NCI-H2107 (cell line): Measurements from ENCODE around the gene GABRR1.

Experiments
- DNase-seq: peaks from one replicate; lab custom pipeline; 2025; lab: John Stamatoyannopoulos, UW

Gene GABRR1

GRCh38 chr6:89215391-89215790, 1.8 kb downstream of the GABRR1 start:
- DNase-seq, result no peak

GRCh38 chr6:89214197-89214596, 3.0 kb downstream of the GABRR1 start:
- DNase-seq, result no peak

- DNase-seq, result no peak
Measured at GRCh38 chr6:89212472-89212871, 4.7 kb downstream of the GABRR1 start.

- no peak for DNase-seq
Measured at GRCh38 chr6:89209457-89209856, 7.7 kb downstream of the GABRR1 start.

- no peak for DNase-seq
Measured at GRCh38 chr6:89208551-89208950, 8.6 kb downstream of the GABRR1 start.

- DNase-seq, result no peak
Measured at GRCh38 chr6:89205819-89206218, 11.3 kb downstream of the GABRR1 start.

GRCh38 chr6:89204096-89204495, 13.1 kb downstream of the GABRR1 start:
- DNase-seq, result no peak

- no peak for DNase-seq
Measured at GRCh38 chr6:89200706-89201215, 16.4 kb downstream of the GABRR1 start.

GRCh38 chr6:89199579-89199978, 17.6 kb downstream of the GABRR1 start:
- no peak for DNase-seq

- DNase-seq, result no peak
Measured at GRCh38 chr6:89198235-89198634, 18.9 kb downstream of the GABRR1 start.

- no peak for DNase-seq
Measured at GRCh38 chr6:89197141-89197540, 20.0 kb downstream of the GABRR1 start.

- no peak for DNase-seq
Measured at GRCh38 chr6:89194559-89194958, 22.6 kb downstream of the GABRR1 start.

- DNase-seq, result no peak
Measured at GRCh38 chr6:89190741-89191140, 26.4 kb downstream of the GABRR1 start.

GRCh38 chr6:89187504-89187903, 29.7 kb downstream of the GABRR1 start:
- DNase-seq, result no peak

- DNase-seq, result no peak
Measured at GRCh38 chr6:89186762-89187161, 30.4 kb downstream of the GABRR1 start.

GRCh38 chr6:89184344-89184743, 32.8 kb downstream of the GABRR1 start:
- DNase-seq, result no peak

GRCh38 chr6:89183294-89183693, 33.9 kb downstream of the GABRR1 start:
- no peak for DNase-seq

GRCh38 chr6:89180971-89181370, 36.2 kb downstream of the GABRR1 start:
- DNase-seq, result no peak

- no peak for DNase-seq
Measured at GRCh38 chr6:89180112-89180511, 37.0 kb downstream of the GABRR1 start.

GRCh38 chr6:89173634-89174033, 43.5 kb downstream of the GABRR1 start:
- DNase-seq, result peak; percentile 7

- no peak for DNase-seq
Measured at GRCh38 chr6:89172131-89172530, 45.0 kb downstream of the GABRR1 start.

GRCh38 chr6:89162047-89162371, 55.1 kb downstream of the GABRR1 start:
- no peak for DNase-seq

GRCh38 chr6:89161326-89162046, 55.7 kb downstream of the GABRR1 start:
- no peak for DNase-seq
